Measurements from ENCODE around the gene B4GALT6. TPM values are rescaled to one million over a fixed set of nuclear protein-coding genes. Genes with fewer than 3 reads are reported as not detected.

Gene B4GALT6
- total RNA-seq, 2 donors from 2014 or later = 0.52 to 1.8 TPM

Other genes starting within 250 kb of the B4GALT6 start
- gene DSG3, start 236.8 kb downstream of the B4GALT6 start, total RNA-seq = not detected
- gene DSG2, start 186.4 kb downstream of the B4GALT6 start, total RNA-seq = under 1 TPM; 0.09 to 0.11 TPM
- gene TTR, start 92.7 kb downstream of the B4GALT6 start, total RNA-seq = not detected
- gene SLC25A52, start 76.3 kb upstream of the B4GALT6 start, total RNA-seq = not detected

Data from activated T-helper 17 cell treated with anti-CD3 and anti-CD28 coated beads, Interleukin-2, amount 50 U/mL, for 72 hours (primary cell).